Astrocyte of the spinal cord (primary cell): ENCODE measurements around the gene RTP5.

ENCODE experiments used
- DNase-seq: peaks from one replicate; pipeline ENCODE4 v3.0.0; 2011; ENCODE audit warnings: low read depth, low spot score
- H3K4me3 ChIP-seq: 2 replicates; pipeline ENCODE4 v1.5.1; 2011; ENCODE audit warnings: low read depth, mild to moderate bottlenecking, low read length, moderate library complexity
- CTCF ChIP-seq: IDR thresholded peaks from 2 replicates; pipeline ENCODE4 v1.5.1; 2012; ENCODE audit warnings: low read depth, mild to moderate bottlenecking, low read length, inconsistent platforms
- in situ Hi-C: cut with HindIII; loops from 2 replicates; pipeline ENCODE4 v1.10.0; 2017; ENCODE audit warnings: low sequenced_read_pairs

Gene RTP5

GRCh38 chr2:241863536-241863954 is 6.0 kb upstream of the RTP5 start:
- DNase-seq: no peak
- no peak for TF ChIP-seq CTCF
- H3K4me3 ChIP-seq: no peak overlapping the region
- in situ Hi-C loops: no loop called here

- no peak for DNase-seq
- no peak overlapping the region for H3K4me3 ChIP-seq
- no peak for TF ChIP-seq CTCF
- in situ Hi-C loops: no loop called here
Measured at GRCh38 chr2:241864168-241864849, 5.2 kb upstream of the RTP5 start.

- no peak overlapping the region for H3K4me3 ChIP-seq
- in situ Hi-C loops: no loop called here
- TF ChIP-seq CTCF: no peak
- DNase-seq: no peak
Measured at GRCh38 chr2:241864850-241865213, 4.7 kb upstream of the RTP5 start.

GRCh38 chr2:241865416-241865956 is 4.0 kb upstream of the RTP5 start:
- no peak overlapping the region for H3K4me3 ChIP-seq
- no peak for DNase-seq
- no peak for TF ChIP-seq CTCF
- in situ Hi-C loops: no loop called here

- no peak for DNase-seq
- in situ Hi-C loops: no loop called here
Measured at GRCh38 chr2:241865957-241866789, 3.4 kb upstream of the RTP5 start.

More at GRCh38 chr2:241865957-241866789, 3.4 kb upstream of the RTP5 start:
- H3K4me3 ChIP-seq: no peak overlapping the region
- no peak for TF ChIP-seq CTCF
